Measurements from ENCODE around the gene FOSB.
A peak's percentile ranks its signal among the peaks of the same experiment; 100 is the strongest.
"Not testable (repeated sequence)": the region's sequence is repeated elsewhere in the genome, so short reads cannot be mapped to it uniquely, and the experiment has no call there.

FOSB gene

DNA sequence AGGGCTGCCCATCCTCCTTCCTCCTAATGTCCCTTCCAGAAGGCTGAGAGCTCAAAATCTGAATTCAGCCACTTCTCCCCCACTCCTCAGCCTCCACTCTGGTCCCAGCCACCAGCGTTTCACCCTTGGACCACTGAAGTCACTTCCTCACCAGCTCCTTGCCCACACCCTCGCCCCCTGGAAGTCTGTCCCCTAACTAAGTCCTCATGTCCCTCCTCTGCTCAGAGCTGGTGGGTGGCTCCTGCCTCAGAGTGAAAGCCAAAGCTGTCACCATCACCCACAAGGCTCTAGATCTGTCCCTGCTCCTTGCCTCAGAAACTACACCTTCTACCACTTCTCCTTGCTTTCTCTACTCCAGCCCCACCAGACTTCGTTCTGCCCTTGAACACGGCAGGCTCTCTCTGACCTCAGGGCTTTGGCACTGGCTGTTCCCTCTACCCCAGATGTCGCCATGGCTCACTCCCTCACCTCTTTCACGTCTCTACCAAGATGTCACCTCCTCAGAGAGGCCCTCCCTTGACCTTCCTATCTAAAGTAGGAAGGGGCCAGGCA, 45.8 kb upstream of the FOSB start:
- H3K4me3 ChIP-seq (ENCODE audit: low read depth, low read length), result no peak overlapping the region
- no peak for TF ChIP-seq CTCF (IDR thresholded peaks at IDR 0.05; ENCODE audit: control insufficient read depth, extremely low read depth, insufficient read depth)
- DNase-seq (ENCODE audit: low read depth), result no peak

GRCh38 chr19:45423033-45423588, 44.7 kb upstream of the FOSB start:
- no peak for TF ChIP-seq CTCF (IDR thresholded peaks at IDR 0.05; ENCODE audit: control insufficient read depth, extremely low read depth, insufficient read depth)
- no peak for DNase-seq (ENCODE audit: low read depth)

DNA sequence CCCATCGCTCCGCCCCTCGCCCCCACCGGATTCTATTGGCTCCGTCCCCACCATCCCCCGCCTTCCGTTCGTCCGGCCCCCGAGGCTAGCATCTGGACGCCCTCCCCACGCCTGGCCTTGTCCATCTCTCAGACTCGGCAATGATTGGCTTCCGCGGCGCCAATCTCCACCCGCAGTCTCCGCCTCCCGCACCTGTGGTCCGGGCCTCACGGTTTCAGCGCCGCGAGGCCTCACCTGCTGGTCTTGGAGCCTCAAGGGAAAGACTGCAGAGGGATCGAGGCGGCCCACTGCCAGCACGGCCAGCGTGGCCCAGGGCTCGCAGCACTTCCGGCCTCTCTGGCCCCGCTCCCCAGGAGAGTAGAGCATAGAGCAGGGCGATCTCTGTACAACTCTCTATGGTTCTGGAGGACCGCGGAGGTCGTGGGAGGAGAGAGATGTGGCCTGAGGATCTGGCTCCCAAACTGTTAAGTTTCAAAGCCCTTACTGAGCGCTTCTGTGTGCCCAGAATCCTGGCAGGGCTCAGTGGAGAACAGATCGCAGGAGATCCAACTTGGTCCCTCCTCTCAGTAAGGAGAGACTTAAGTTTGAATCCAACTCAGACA, 44.1 kb upstream of the FOSB start, which contains the start of gene ERCC1:
TSS of gene ERCC1 (minus strand) at position 329 of the 602 bp plus-strand sequence. CDS start 543 bp downstream, outside the sequence.
- DNase-seq (ENCODE audit: low read depth), result peak; percentile 90
- no peak for TF ChIP-seq CTCF (IDR thresholded peaks at IDR 0.05; ENCODE audit: control insufficient read depth, extremely low read depth, insufficient read depth)
- peak within 1 kb of the TSS; percentile 74 for H3K4me3 ChIP-seq (ENCODE audit: low read depth, low read length)

More at GRCh38 chr19:45423033-45423588, 44.7 kb upstream of the FOSB start:
- H3K4me3 ChIP-seq (ENCODE audit: low read depth, low read length), result peak overlapping the region; percentile 74

GRCh38 chr19:45424191-45425058, 43.4 kb upstream of the FOSB start:
- H3K4me3 ChIP-seq (ENCODE audit: low read depth, low read length), result peak overlapping the region; percentile 74
- no peak for DNase-seq (ENCODE audit: low read depth)
- TF ChIP-seq CTCF (IDR thresholded peaks at IDR 0.05; ENCODE audit: control insufficient read depth, extremely low read depth, insufficient read depth), result no peak

GRCh38 chr19:45428384-45429231, 39.2 kb upstream of the FOSB start:
- DNase-seq (ENCODE audit: low read depth), result no peak
- no peak for TF ChIP-seq CTCF (IDR thresholded peaks at IDR 0.05; ENCODE audit: control insufficient read depth, extremely low read depth, insufficient read depth)
- no peak overlapping the region for H3K4me3 ChIP-seq (ENCODE audit: low read depth, low read length)

GRCh38 chr19:45429896-45430295, 37.9 kb upstream of the FOSB start:
- H3K4me3 ChIP-seq (ENCODE audit: low read depth, low read length); DNase-seq (ENCODE audit: low read depth): not testable (repeated sequence)

GRCh38 chr19:45431008-45431407, 36.8 kb upstream of the FOSB start:
- DNase-seq (ENCODE audit: low read depth); H3K4me3 ChIP-seq (ENCODE audit: low read depth, low read length): not testable (repeated sequence)

DNA sequence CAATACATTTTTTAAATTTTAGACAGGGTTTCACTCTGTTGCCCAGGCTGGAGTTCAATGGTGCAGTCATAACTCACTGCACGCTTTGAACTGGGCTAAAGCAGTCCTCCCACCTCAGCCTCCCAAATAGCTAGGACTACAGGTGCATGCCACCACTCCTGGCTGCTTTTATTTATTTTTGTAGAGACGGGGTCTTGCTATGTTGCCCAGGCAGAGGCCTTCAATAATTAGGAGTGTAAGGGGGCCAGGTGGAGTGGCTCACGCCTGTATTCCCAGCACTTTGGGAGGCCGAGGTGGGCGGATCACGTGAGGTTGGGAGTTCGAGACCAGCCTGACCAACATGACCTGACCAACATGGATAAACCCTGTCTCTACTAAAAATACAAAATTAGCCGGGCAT, 35.3 kb upstream of the FOSB start:
- not testable (repeated sequence) for DNase-seq (ENCODE audit: low read depth); H3K4me3 ChIP-seq (ENCODE audit: low read depth, low read length)

All from LNCaP clone FGC (cell line).